NCI-H82 treated with DMSO at 0.1 percent for 48 hours (cell line): ENCODE results near the gene MINK1.
A peak's percentile ranks its signal among the peaks of the same experiment; 100 is the strongest.
"Not testable (repeated sequence)": the region's sequence is repeated elsewhere in the genome, so short reads cannot be mapped to it uniquely, and the experiment has no call there.

Experiments used
- DNase-seq: peaks from one replicate; lab custom pipeline; 2025; ENCODE audit not compliant: unreplicated experiment; lab: John Stamatoyannopoulos, UW

The MINK1 gene

GRCh38 chr17:4897785-4898184 is 64.6 kb downstream of the MINK1 start:
- DNase-seq = no peak

DNA sequence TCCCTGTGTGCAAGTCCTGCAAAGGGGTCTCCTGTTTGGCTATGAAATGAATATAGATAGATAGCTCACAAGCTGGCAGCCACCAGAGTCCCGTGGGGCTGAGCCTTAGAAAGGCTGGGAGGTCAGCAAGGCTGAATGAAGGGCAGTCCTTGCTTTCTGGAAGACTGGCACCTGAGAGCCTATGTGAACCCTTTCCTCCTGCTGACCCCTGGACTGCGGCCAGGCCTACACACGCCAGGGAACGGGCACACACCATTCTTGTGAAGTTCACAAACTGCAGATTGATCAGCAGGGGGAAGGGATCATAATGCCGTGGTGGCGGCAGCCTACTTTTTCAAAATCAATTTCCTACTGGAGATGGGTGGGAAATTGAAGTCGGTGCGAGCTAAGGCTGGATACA is 65.2 kb downstream of the MINK1 start:
- DNase-seq = no peak

GRCh38 chr17:4898927-4899326 is 65.8 kb downstream of the MINK1 start:
- DNase-seq = no peak

- no peak for DNase-seq
These were observed 66.4 kb downstream of the MINK1 start, which contains the start of gene C17orf107 for GRCh38 chr17:4899341-4900230. Gene C17orf107, plus strand, starts transcription at chr17:4899536. Its CDS starts 227 bp downstream, at chr17:4899763.

GRCh38 chr17:4900231-4901107 is 67.3 kb downstream of the MINK1 start:
- DNase-seq = no peak

DNA sequence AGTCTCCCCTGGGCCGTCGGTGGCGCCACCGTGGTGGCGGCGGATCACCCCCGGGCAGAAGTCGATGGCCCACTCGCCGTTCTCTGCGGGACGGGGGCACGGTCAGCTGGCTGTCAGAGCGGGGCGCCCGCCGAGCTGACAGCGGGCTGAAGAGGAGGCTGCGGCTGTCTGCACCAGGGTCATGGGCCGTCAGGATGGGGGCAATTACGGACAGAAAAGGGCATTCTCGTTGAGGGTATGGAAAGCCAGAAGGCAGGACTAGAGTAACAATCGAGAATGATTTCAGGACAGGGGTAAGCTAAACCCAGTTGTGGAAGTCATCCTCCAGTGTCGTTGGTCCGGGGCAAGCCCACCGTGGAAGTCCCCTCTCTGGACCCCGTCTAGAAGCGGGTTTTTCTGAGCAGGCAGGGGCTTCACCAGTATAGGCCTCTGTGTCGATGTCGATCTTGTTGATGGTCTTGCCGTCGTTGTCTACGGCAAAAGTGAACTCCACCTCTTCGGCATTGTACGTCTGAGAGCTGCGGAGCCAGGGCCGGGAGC is 68.0 kb downstream of the MINK1 start:
- DNase-seq = no peak

DNA sequence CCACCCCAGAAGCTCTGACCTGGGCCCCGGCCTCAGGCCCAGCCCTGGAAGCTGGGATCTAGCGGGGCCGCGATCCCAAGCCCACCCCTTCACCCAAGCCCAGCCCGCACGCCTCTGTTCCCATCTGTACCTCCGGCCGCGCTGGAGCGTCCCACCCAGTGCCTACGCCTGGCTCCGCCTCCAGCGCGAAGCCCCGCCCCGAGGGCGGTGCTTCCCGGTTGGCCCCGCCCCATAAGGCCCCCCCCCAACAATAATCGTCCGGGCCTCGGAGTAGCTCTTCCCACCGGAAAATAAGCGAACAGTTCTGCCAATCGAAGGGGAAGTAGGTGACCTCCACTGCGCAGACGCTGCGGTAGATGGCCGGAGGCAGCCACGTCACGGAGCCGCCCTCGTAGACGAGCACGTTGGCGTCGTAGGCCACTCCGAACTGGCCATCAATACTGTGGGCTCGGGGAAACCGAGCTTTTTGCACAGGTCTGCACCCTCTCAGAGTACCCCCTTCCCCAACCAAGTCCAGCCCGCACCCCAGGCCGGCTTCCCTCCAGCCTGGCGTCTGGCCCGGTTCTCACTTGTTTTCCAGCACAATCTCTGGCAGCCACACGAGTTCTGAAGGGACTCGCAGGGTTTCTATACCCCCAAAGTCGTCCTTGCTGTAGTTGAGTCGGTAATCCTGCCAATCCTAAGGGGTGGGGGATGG is 68.7 kb downstream of the MINK1 start:
- DNase-seq = no peak

DNA sequence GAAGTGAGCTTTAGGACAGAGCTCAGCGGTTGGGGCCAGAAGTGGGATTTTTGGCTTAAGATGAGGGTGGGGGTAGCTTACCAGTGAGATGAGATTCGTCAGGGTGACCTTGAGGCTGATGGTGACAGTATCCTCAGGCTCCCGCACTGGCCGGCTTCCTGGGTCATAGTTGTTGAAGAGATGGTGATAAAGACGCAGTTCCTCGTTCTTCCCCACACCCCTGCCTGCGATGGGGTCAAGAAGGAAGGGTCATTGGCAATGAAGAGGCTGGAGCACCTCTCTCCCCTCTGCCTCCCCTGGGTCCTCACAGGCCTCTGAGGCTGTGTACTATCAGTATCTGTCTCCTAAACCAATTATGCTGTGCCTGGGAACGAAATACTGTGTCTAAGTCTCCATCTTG is 69.4 kb downstream of the MINK1 start:
- DNase-seq = peak; percentile 50

- peak; percentile 78 for DNase-seq
These were observed 70.1 kb downstream of the MINK1 start, which contains the start of gene CHRNE for GRCh38 chr17:4903051-4903818. Gene CHRNE, minus strand, starts transcription at chr17:4903098. Its CDS starts 35 bp downstream, at chr17:4903063.

DNA sequence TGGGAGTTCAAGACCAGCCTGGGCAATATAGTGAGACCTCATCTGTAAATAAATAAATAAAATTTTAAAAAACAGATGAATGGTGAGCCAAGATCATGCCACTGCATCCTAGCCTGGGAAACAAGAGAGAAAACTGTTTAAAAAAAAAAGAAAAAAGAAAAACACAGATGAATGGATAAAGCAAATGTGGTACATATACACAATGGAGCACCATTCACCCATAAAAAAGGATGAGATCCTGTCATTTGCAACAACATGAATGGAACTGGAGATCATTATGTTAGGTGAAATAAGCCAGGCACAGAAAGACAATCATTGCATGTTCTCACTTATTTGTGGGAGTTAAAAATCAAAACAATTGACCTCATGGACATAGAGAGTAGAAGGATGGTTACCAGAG is 73.5 kb downstream of the MINK1 start:
- DNase-seq = not testable (repeated sequence)

DNA sequence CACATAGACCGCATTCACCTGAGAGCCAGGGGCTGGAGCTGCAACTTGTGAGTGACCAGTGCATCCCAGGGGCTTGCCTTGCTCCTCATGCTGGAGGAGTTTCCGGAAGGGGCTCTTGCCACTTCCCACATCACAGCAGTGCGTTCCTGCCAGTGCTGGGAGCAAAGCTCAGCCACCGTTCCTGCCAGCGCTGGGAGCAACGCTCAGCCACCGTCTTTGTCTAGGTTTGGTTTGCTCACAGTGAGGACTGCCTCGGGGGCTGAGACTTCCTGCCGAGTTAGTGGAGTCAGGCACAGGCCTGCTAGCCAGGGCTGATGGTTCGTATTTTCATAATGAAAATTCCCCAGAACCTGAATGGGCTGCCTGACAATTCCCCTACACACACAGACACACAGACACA is 75.2 kb downstream of the MINK1 start:
- no peak for DNase-seq

GRCh38 chr17:4908711-4909496 is 75.8 kb downstream of the MINK1 start:
- peak; percentile 65 for DNase-seq

- DNase-seq = no peak
These were observed 80.9 kb downstream of the MINK1 start for GRCh38 chr17:4913994-4914393.

DNA sequence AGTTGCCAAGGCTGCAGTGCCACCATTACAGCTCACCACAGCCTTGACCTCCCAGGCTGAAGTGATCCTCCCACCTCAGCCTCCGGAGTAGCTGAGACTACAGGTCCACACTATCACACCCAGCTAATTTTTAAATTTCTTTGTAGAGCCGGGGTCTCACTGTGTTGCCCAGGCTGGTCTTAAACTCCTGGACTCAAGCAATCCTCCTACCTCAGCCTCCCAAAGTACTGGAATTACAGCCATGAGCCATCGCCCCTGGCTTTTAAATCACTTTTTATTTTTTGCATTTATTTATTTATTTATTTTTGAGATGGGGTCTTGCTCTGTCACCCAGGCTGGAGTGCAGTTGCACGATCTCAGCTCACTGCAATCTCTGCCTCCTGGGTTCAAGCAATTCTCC is 81.4 kb downstream of the MINK1 start:
- DNase-seq = not testable (repeated sequence)

DNA sequence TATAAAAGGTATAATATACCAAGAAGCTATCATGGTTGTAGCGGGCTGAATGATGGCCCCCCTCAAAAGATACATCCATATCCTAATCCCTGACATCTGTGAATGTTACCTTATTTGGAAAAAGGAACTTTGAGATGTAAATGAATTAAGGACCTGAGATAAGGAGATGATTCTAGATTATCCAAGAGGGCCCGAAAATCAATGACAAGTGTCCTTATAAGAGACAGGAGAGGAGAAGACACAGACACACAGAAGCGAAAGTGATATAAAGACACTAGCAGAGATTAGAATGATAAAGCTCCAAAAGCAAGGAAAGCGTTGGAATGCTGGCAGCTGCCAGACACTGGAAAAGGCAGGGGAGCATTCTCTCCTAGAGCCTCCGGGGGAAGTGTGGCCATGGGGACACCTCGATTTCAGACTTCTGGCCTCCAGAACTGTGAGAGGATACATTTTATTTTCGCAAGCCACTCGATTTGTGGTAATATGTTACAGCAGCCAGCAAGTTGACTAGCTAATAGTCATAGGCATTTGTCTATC is 86.4 kb downstream of the MINK1 start:
- DNase-seq = peak; percentile 19

- DNase-seq = no peak
These were observed 87.4 kb downstream of the MINK1 start for GRCh38 chr17:4920351-4921048.

- no peak for DNase-seq
These were observed 88.2 kb downstream of the MINK1 start for GRCh38 chr17:4921320-4921719.

DNA sequence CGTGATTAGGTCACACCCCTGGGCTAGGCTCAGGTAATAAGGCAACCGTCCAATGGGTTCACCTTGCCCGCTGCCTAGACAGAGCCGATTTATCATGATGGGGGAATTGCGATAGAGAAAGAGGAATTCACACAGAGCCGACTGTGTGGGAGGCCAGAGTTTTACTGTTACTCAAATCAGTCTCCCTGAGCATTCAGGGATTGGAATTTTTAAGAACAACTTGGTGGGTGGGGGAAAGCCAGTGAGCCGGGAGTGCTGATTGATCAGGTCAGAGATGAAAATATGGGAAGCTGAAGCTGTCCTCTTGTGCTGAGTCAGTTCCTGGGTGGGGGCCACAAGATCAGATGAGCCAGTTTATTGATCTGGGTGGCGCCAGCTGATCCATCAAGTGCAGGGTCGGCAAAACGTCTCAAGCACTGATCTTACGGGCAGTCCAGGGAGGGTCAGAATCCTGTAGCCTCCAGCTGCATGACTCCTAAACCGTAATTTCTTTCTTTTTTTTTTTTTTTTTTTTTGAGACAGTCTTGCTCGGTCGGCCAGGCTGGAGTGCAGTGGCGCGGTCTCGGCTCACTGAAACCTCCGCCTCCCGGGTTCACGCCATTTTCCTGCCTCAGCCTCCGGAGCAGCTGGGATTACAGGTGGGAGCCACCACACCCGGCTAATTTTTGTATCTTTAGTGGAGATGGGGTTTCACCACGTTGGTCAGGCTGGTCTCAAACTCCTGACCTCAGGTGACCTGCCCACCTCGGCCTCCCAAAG is 93.6 kb downstream of the MINK1 start:
- DNase-seq = not testable (repeated sequence)
